ENCODE results near the gene SLC6A13. TPM values are rescaled to one million over a fixed set of nuclear protein-coding genes. Genes with fewer than 3 reads are reported as not detected.
"Not testable (repeated sequence)": the region's sequence is repeated elsewhere in the genome, so short reads cannot be mapped to it uniquely, and the experiment has no call there.

Gene SLC6A13
- polyA plus RNA-seq, 12 donors = 0.98 to 5.1 (median 2.2) TPM; not detected in 2

DNA sequence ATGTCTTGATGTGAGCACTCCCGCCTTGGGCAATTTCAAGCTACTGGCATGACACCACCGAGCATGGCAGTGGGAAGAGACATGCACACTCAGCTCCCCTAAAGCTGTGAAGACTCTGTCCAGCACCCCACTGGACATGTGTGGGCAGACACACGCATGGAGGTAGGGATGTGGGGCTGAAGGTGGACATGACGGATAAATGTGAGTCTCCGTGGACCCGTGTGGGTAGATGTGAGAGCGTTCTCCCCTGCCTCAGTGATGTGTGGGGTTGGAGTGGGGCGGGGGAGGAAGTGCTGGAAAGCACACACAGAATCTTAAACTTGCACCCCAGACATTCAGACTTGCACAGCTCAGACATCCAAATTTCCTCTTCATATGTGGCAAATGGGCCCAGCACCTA, 61.3 kb downstream of the SLC6A13 start:
- DNase-seq = no peak

DNA sequence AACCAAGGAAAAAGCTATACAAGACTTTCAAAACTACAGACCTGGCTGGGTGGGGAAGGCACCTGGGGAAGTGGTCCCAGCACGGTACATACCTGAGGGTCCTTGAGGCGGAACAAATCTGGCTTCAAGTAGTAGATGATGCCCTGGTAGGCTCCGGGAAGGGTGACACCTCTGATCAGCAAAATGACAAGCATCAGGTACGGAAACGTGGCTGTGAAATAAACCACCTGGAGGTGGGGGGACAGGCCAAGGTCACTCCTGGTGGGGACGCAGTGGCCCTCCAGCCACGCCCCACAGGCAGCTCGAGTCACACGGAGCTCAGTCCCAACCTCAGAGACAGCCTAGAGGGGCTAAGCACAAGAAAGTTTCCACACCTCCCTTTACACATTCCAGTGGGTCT, 63.9 kb downstream of the SLC6A13 start:
- DNase-seq = no peak

DNA sequence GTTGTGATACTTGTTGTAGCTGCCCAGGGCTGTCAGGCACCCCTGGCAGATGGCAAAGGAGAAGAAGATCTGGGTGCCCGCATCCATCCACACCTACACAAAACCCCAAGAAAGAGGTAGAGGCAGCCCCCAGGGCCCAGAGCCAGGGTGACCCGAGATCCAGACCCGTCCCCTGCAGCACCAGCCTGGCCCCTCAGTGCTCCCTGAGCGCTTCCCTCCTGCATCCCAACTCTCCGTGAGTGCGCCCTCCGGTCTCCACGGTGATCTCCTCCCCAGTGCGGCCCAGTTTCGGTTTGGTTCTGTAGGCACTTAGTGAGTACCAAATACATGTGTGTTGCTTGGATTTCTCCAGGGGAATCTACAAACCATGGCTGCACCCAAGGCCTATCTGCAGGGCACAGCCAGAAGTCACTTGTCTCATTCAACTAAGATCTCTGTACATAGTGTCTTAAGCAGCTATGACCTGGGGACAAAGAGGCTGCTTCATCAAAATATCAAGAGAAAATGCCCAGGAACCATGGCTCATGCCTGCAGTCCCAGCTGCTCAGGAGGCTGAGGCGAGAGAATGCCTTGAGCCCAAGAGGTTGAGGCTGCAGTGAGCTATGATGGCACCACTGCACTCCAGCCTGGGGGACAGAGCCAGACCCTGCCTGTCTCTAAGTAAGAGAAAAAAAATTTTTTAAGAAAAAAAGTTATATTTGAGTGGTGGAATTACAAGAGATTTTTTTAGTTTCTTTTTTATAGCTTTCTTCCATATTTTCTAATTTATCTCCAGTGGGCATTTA, 64.5 kb downstream of the SLC6A13 start:
- no peak for DNase-seq

DNA sequence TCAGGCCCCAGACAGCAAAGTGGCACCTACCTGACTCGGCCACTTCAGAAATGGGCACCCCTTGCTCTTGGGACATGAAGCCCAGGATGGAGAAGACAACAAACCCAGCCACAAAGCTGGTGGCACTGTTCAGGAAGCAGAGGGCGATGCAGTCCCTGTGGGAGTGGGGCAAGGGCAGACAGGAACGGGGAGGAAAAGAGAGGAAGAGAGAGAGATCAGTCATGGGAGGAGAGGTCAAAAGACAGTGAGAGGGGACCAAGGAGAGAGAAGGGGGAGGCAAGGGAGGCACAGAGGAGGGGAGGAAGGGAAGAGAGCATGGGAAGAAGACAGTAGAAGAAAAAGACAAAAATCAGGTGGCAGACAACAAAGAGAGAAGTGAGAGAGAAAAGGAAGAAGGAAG, 65.3 kb downstream of the SLC6A13 start:
- DNase-seq = no peak

DNA sequence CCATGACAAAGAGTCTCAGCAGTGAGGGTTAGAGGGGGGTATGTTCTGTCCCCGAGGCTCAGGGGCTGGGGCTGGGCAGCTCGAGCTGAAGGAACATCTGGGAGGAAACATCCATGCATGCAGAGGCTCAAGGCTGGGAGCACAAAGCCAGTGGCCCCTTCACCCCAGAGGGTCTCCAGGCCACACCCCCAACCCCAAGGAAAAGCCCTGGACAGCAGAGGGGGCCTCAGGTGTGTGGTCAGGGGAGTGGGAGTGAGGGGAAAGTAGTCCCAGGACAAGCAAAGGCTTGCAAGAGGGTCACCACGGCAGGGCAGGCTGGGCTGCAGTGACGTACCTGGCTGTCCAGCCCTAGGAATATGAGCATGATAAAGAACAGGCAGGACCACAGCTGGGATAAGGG, 66.2 kb downstream of the SLC6A13 start:
- no peak for DNase-seq

DNA sequence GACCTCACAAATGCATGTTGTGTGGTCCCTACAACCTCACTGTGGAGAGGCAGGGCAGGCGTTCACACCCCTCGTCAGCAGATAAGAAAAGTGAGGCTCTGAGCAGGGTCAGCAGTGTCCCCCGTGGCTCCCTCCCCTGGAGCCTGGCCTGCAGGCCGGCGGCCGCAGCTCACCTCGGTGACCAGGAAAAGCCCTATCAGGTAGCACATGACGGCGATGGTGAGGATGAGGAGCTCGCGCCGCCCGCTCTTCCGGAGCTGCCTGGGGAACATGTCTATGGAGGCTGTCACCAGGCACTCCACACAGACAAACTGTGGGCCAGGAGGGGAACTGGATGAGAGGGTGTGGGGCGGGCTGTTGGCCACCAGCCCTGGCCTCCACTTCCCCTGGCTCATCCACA, 66.7 kb downstream of the SLC6A13 start:
- no peak for DNase-seq

DNA sequence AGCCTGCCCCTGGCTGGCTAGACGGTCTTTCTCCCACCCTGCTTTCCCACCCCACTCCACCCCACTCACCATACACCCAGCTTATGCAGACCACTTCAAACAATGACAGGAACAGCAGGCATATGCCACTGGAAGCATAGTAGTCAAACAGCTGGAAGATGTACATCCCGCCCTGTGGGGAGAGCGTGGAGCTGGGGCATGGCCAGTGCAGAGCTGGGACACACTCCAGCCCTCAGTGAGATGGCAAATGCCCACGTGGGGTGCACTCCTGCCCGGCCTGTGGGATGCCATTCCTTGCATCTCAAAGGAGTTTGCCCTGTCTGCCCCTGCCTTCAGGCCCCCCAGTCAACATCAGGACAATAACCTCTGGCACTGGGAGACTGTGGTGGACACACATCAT, 67.5 kb downstream of the SLC6A13 start:
- no peak for DNase-seq

DNA sequence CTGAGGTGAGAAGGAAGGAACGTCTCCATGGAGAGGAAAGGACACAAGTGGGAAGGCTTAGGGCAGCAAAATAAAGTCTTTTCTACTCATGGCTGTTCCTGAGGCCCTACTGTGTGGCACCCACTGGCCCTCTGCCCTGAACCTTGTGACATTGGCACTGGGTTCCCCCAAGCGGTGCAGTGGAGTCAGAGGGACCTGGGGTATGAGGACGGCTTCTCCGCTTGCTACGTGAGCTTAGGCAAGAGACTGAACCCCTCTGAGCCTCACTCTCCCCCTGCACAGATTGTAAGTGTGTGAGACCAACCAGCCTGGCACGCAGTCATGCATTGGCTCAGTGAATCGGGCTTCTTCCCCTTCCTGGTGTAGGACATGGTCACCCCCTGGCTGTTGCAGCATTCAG, 68.4 kb downstream of the SLC6A13 start:
- no peak for DNase-seq

DNA sequence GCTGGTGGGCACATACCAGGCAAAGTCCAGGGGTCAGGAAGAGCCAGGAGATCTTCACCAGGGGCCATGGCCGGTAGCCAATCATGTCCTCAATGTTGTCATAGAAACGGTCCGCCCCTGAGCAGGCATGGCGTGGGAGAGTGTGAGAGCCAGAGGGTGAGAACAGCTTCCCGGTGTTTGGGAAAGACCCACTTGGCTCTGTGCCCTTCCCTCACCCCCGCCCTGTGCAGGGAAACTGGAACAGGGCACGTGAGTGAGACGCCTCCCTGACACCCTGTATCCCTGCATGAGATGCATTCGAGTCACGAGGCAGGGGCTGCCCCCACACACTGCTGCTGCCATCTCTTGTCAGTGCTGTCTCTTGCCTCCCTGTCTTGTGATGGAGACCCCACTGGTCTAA, 69.4 kb downstream of the SLC6A13 start:
- no peak for DNase-seq

DNA sequence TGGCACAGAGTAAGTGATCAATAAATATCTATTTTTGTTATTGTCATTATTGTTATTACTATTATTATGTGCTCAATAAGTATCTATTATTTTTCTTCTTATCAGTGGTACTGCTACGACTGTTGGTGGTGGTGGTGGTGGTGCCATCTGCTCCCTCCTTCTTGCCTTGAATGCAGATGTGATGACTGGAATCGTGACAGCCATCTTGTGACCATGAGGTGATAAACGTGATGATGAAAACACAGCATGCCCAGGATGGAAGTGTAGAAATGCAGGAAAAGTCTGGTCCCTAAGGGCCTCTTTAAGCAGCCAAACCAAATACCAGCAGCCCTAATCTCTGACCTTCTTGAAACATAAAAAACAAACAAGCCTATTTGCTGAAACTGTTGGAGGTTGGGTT, 71.1 kb downstream of the SLC6A13 start:
- no peak for DNase-seq

DNA sequence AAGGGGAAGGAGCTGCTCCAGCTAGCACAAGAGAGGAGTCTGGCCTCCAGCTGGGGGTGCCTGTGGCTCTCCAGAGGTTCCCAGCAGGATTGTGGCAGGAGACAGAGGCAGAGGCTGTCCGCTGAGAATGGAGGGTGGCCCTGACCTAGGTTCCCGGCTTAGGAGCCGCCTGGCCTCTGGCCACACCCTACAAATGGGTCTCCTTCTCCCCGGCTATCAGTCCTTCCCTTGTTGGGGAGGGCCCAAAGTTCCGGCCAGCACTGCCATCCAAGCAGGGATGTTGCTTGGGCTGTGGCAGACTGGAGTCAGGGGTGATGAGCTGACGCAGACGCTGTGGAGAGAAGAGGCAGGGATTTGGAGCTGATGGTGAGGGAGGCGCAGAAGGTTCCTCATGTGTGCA, 71.8 kb downstream of the SLC6A13 start:
- no peak for DNase-seq

DNA sequence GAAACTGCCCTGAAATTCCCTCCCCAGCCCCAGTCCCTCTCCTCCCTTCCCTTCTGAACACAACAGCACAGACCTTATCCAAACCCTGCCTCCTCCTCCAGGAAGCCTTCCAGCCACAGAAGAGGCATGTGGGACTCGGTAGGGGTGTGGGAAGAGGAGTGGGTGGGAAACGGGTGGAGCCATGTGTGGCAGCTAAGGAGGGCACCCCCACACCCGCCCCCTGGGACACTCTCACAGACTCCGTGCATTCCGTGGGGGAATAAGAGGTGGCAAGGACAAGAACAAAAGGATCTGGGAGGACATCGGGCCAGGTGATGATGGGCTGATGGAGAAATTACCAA, 73.0 kb downstream of the SLC6A13 start:
- DNase-seq = no peak

DNA sequence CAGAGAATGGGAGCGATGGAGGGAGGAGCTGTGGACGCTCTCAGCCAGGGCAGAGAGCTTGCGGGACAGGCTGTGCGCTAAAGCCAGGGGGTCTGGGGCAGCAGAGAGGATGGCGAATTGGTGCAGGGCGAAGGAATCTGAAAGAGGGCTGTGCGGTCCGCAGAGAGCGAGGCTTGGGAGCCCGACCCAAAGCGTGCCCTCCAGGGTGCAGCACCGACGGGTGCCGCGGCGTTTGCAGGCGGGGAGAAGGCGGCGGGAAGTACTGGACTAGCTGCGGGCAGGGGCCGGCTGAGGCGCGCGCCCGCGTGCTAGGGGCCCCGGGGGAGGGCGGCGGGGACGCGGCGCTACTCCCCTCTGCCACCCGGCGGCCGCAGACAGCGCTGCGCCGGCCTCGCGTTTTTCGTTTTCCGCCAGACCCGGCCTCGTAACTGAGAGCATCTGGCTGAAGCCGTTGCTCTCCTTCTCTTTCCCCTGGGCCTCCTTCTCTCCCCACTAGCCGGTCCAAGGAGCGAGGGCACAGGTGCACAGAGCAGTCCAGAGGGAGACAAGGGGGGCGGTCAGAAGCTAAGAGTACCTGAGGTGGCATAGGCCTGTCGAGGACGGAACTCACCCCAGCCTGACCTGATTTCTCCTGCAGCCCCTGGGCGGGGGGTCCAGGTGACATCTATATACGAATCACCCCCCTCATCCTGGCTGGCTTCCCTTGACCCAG, 73.6 kb downstream of the SLC6A13 start:
- peak; percentile 70 for DNase-seq

DNA sequence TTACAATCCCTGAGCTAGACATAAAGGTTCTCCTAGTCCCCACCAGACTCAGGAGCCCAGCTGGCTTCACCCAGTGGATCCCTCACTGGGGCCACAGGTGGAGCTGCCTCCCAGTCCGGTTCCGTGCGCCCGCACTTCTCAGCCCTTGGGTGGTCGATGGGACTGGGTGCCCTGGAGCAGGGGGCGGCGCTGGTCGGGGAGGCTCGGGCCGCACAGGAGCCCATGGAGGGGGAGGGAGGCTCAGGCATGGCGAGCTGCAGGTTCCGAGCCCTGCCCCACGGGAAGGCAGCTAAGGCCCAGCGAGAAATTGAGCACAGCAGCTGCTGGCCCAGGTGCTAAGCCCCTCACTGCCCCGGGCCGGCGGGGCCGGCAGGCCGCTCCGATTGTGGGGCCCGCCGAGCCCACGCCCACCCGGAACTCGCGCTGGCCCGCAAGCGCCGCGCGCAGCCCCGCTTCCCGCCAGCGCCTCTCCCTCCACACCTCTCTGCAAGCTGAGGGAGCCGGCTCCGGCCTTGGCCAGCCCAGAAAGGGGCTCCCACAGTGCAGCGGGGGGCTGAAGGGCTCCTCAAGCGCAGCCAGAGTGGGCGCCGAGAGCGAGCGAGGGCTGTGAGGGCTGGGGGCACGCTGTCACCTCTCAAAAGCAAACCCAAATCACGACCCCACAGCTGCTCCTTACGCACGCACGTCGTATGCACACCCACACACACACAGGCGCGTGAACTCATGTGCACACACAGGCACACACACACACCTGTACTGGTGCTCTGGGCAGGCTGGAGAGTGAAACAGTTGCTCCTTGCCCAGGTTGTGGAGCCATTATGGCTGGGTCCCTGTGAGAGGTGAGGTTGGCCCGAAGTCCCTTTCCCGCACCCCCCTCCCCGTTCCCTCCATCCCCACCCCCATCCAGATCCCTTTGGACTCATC, 74.4 kb downstream of the SLC6A13 start:
- DNase-seq = not testable (repeated sequence)

DNA sequence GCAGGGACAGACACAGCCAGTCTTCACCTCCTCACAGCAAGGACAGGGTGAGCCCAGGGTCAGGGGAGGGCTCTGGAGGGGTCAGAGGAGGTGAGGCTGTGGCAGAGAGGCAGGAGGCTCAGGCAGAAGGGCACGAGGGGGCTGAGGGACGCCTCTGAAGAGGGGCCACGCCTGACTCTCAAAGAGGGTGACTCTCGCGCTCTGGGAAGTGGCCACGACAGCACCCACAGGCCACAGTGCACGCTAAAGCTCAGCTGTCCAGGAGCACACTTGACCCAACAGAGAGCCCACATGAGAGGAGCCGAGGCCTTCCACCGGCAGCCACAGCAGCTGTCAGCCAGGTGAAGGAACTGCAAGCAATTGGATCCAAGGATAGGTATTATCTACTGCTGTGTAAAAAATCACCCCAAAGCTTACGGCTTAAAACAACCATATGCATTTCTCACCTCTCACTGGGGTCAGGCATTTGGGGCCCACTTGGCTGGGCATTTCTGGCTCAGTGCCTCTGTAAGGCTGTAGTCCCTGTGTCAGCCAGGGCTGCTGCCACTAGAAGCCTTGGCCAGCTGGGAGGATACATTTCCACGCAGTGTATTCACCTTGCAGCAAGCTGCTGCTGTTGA, 76.5 kb downstream of the SLC6A13 start:
- DNase-seq = no peak

DNA sequence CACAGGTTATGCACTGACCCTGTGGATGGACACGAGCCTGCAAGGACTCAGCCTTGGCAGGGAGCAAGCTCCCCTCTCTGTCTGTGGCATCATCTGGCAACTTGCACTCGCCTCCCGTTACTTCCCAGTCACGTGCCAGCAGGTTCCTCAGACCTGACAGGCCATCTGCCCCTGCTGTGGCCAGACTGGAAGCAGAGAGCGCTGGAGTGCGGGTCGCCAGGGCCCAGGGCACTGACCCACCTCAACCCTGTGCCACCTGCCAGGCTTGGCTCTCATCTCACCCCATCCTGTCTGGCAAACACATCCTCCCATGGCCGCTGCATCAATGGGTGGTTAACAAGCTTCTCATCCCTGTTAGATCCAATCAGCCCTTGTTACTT, 77.1 kb downstream of the SLC6A13 start:
- DNase-seq = no peak

DNA sequence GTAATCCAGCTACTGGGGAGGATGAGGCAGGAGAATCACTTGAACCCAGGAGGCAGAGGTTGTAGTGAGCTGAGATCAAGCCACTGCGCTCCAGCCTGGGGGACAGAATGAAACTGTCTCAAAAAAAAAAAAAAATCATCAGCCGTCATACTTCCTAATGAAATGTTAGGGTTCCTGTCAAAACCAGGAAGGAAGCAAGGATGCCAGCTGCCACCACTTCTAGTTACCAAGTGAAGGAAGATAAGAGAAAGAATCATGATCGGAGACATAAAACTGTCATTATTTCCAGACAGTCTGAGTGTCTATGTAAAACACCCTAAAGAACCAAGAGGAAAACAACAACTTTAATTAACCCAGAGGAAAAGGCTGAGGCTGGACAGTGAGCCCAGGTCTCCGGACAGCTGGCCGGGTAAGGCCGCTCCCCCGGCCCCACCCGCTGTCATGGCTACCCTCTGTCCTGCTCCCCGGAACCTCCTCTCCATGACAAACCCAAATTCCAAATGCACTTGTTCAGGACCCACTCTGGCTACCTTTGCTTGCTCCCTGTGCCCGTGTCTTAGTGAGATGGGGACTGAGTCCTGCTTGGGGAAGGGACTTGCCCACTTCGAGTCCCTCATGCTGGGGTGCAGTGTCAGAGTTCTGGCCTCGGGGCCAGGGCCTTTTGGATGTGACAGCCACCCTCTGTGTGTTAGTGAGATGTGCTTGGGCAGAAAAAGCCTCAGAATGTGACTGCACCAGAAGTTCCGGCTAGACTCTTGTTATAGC, 77.6 kb downstream of the SLC6A13 start:
- no peak for DNase-seq

DNA sequence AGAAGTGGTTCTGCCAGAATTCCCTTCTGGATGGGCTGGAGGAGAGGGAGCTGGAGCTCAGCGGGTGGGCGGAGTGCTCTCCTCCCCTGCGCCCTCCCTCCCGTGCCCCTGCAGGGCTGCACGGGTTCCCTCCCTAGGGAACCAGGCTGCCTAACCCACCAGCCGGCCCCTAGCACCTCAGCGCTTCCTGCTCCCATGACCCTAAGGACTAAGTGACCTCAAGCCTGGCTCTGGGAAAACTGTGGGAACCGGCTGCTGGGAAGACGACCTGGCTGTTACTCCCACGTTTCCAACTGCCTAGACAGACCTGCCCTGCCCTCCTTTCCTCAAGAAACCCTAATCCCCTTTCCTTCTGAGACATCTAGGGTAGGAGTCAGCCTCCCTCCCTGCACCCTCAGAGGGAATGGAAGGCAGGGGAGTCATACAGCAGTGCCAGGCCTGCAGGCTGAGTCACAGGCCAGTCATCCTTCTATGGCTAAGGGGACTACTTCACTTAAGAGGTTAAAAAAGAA, 80.2 kb downstream of the SLC6A13 start:
- no peak for DNase-seq

DNA sequence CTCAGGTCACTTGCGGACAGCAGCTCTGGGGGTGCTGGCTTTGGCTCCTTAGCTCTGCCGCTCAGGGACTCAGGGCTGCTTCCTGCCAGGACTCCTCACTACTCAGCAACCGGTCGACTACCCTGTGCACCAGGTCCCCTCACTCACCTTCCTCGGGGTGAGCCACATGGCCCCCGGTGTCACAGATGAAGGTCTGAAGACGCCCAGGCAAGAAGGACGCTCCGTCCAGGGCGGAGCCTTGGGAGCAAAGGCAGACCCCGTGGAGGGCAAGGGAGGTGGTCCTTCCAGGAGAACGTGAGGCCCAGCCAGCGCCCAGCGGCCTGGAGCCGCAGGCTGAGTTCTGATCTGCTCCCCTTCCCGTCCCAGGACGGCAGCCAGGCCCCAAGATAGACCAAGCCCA, 80.7 kb downstream of the SLC6A13 start:
- no peak for DNase-seq

DNA sequence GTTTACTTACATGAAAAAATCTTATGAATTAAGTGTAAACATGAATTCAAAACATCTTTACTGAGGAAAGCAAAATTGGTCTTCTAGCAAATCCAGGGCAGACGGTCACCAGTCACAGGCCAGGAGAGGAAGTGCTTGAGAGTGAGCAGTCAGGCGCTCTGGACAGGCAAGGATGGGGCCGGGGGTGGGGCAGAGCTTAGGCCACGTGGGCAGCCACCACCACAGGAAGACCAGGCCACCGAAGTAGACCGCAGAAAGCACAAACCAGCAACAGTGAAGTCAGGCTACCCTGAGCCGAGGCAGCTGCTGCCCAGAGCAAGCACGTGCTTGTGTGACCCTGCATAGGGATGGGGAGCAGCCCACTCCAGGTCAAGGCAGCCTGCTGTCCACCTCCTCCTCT, 82.2 kb downstream of the SLC6A13 start:
- DNase-seq = no peak

DNA sequence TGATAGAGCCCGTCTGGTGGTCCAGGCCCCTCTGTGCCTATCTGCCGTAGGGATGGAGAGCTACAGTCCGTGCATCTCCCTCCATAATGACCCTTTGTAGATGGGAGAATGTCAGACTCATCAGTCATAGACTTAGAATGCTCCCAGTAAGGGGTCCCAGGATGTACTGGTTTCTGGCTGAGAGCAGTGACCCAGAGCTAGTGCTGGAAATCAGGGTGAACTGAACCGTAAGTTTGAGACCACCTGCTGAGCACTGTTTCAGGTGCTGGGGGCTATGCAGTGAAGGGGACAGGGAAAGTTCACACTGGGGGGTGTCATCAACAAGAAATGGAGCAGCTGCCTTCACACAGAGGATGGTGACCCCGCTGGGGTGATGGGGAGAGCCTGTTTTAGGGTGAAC, 82.8 kb downstream of the SLC6A13 start:
- DNase-seq = no peak

Measured in muscle of arm (tissue), 12 donors.